PC-3 (cell line): Measurements from ENCODE around the gene MYO7A. TPM values are rescaled to one million over a fixed set of nuclear protein-coding genes. Genes with fewer than 3 reads are reported as not detected.

Source experiments
- ATAC-seq: fragments of 200-7000 bp; cut with Tn5 transposase; 2 replicates; pipeline ENCODE4 v1.9.1; 2020; ENCODE audit warnings: mild to moderate bottlenecking, moderate library complexity
- BruUV-seq: library from RNA; stranded (reverse); fragments of 400-500 nt; replicated peaks from 2 replicates; lab custom pipeline; 2021; lab: Mats Ljungman, UMichigan
- CTCF ChIA-PET: fragments of 300-600 bp; sonication (Branson Sonifier 250); formaldehyde crosslinking; loops from one replicate; lab custom pipeline; 2022; ENCODE audit warnings: antibody characterized with exemption; lab: Charles Lee
- POLR2A ChIA-PET: fragments of 300-600 bp; sonication (Branson Sonifier 250); formaldehyde crosslinking; loops from one replicate; lab custom pipeline; 2022; ENCODE audit warnings: antibody characterized with exemption; ENCODE audit not compliant: unreplicated experiment; lab: Charles Lee
- DNase-seq: peaks from one replicate; pipeline ENCODE4 v3.0.0-alpha.2; 2015
- H2AFZ ChIP-seq: fragments of 300-600 bp; sonication (generic); 2 replicates; pipeline ENCODE4 v1.6.0; 2016; ENCODE audit warnings: antibody characterized with exemption, low read length
- H3F3A ChIP-seq: fragments of 300-600 bp; sonication (generic); one replicate; pipeline ENCODE4 v1.6.0; 2017; ENCODE audit warnings: antibody characterized with exemption, low read length, control low read depth, mild to moderate bottlenecking; ENCODE audit not compliant: unreplicated experiment
- H3K27ac ChIP-seq: fragments of 300-600 bp; sonication (generic); 2 replicates; pipeline ENCODE4 v1.5.1; 2016; ENCODE audit warnings: mild to moderate bottlenecking, low read length
- H3K27me3 ChIP-seq: fragments of 300-600 bp; sonication (generic); 2 replicates; pipeline ENCODE4 v1.6.1; 2016; ENCODE audit warnings: low read length, mixed read lengths
- H3K36me3 ChIP-seq: fragments of 300-600 bp; sonication (generic); 2 replicates; pipeline ENCODE4 v1.6.1; 2016; ENCODE audit warnings: low read depth, mixed run types, low read length, mixed read lengths
- H3K4me1 ChIP-seq: fragments of 300-600 bp; sonication (generic); 2 replicates; pipeline ENCODE4 v1.5.1; 2016; ENCODE audit warnings: low read length; ENCODE audit not compliant: insufficient read depth
- H3K4me2 ChIP-seq: fragments of 300-600 bp; sonication (generic); 2 replicates; pipeline ENCODE4 v1.6.0; 2016; ENCODE audit warnings: low read length
- H3K4me3 ChIP-seq: fragments of 300-600 bp; sonication (generic); 2 replicates; pipeline ENCODE4 v1.5.1; 2016; ENCODE audit warnings: mild to moderate bottlenecking, low read length, mixed read lengths
- H3K79me2 ChIP-seq: fragments of 300-600 bp; sonication (generic); 2 replicates; pipeline ENCODE4 v1.6.1; 2017; ENCODE audit warnings: low read length, mixed read lengths
- H3K9ac ChIP-seq: fragments of 300-600 bp; sonication (generic); 2 replicates; pipeline ENCODE4 v1.6.0; 2016; ENCODE audit warnings: mild to moderate bottlenecking, low read length
- H3K9me2 ChIP-seq: fragments of 300-600 bp; sonication (generic); replicated peaks from 2 replicates; pipeline ENCODE4 v1.6.1; 2016; ENCODE audit warnings: mixed run types, low read length, mixed read lengths
- H3K9me3 ChIP-seq: fragments of 300-600 bp; sonication (generic); 2 replicates; pipeline ENCODE4 v1.6.1; 2016; ENCODE audit warnings: low read length, mixed read lengths
- H4K20me1 ChIP-seq: fragments of 300-600 bp; sonication (generic); 2 replicates; pipeline ENCODE4 v1.6.1; 2016; ENCODE audit warnings: low read length, mixed read lengths
- EZH2 ChIP-seq: fragments of 300-600 bp; sonication (generic); IDR thresholded peaks from one replicate; pipeline ENCODE4 v1.6.1; 2017; ENCODE audit warnings: antibody characterized with exemption, mild to moderate bottlenecking, low read length; ENCODE audit not compliant: unreplicated experiment
- EZH2phosphoT487 ChIP-seq: fragments of 300-600 bp; sonication (generic); IDR thresholded peaks from 2 replicates; pipeline ENCODE4 v1.6.1; 2018; ENCODE audit warnings: mild to moderate bottlenecking, antibody characterized with exemption, low read length, borderline replicate concordance
- intact Hi-C: fragments of 100-400 bp; cut with micrococcal nuclease; formaldehyde crosslinking; loops from 2 replicates; pipeline ENCODE4 v1.9.0; 2023
- total RNA-seq: library from RNA; depleted of rRNA; stranded (reverse); fragments of >200 nt; gene quantifications from 2 replicates; pipeline ENCODE4 v1.2.3, GENCODE V29; 2014
- TF ChIP-seq, protein P1 (sequence below): fragments of 300-600 bp; sonication (generic); conservative IDR thresholded peaks from 2 replicates; pipeline ENCODE4 v1.5.1; 2017; ENCODE audit warnings: antibody characterized with exemption, low read depth, mild to moderate bottlenecking, low read length

MYO7A gene
- total RNA-seq, 1 experiment from 2014 or later, result 0.66 TPM

- Histone ChIP-seq H3K9ac (no peak overlapping the region), H4K20me1 (no peaks in the 10 kb centered on the region), H3K9me3 (no peaks in the 10 kb centered on the region), H3K4me1 (no peaks in the 10 kb centered on the region), H3F3A (no peaks in the 10 kb centered on the region), H3K79me2 (no peaks in the 10 kb centered on the region), H3K27ac (no peak overlapping the region), H3K27me3 (no peaks in the 10 kb centered on the region), H3K4me3 (no peak overlapping the region), H2AFZ (no peak overlapping the region), H3K9me2 (no peaks in the 10 kb centered on the region), H3K36me3 (no peaks in the 10 kb centered on the region), H3K4me2 (no peak overlapping the region)
- ATAC-seq (no peak), DNase-seq (no peak)
- TF ChIP-seq EZH2phosphoT487, result no peak
- TF ChIP-seq EZH2, result no peak
- TF ChIP-seq, protein P1, sequence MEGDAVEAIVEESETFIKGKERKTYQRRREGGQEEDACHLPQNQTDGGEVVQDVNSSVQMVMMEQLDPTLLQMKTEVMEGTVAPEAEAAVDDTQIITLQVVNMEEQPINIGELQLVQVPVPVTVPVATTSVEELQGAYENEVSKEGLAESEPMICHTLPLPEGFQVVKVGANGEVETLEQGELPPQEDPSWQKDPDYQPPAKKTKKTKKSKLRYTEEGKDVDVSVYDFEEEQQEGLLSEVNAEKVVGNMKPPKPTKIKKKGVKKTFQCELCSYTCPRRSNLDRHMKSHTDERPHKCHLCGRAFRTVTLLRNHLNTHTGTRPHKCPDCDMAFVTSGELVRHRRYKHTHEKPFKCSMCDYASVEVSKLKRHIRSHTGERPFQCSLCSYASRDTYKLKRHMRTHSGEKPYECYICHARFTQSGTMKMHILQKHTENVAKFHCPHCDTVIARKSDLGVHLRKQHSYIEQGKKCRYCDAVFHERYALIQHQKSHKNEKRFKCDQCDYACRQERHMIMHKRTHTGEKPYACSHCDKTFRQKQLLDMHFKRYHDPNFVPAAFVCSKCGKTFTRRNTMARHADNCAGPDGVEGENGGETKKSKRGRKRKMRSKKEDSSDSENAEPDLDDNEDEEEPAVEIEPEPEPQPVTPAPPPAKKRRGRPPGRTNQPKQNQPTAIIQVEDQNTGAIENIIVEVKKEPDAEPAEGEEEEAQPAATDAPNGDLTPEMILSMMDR, result no peak
- ChIA-PET CTCF (no interaction called here), POLR2A (no interaction called here)
- intact Hi-C loops, result no loop called here
- BruUV-seq, result no TSS peak
These were observed 81.6 kb downstream of the MYO7A start for GRCh38 chr11:77209663-77210062.

DNA sequence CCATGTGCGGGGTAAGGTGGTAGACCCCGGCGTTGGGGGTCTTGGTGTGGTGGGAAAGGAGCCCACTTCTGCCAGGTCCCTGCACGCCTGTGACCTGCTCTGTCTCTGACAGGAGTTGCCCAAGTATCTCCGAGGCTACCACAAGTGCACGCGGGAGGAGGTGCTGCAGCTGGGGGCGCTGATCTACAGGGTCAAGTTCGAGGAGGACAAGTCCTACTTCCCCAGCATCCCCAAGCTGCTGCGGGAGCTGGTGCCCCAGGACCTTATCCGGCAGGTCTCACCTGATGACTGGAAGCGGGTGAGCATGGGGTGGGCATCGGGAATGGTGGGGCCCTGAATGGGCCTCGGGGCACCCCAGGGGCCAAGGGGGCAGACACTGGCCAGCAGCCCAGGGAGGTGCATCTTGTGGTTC lies 83.0 kb downstream of the MYO7A start:
- H3K4me2 ChIP-seq, result no peak overlapping the region
- H3K27me3 ChIP-seq, result no peaks in the 10 kb centered on the region
- H2AFZ ChIP-seq, result no peak overlapping the region
- no peaks in the 10 kb centered on the region for H3K9me3 ChIP-seq
- H3F3A ChIP-seq, result no peaks in the 10 kb centered on the region
- H3K79me2 ChIP-seq, result no peaks in the 10 kb centered on the region
- BruUV-seq, result no TSS peak
- intact Hi-C loops, result no loop called here
- ChIA-PET POLR2A (no interaction called here), CTCF (no interaction called here)
- H3K4me1 ChIP-seq, result no peaks in the 10 kb centered on the region
- no peak overlapping the region for H3K27ac ChIP-seq
- no peaks in the 10 kb centered on the region for H4K20me1 ChIP-seq
- no peak for DNase-seq
- H3K36me3 ChIP-seq, result no peaks in the 10 kb centered on the region
- no peaks in the 10 kb centered on the region for H3K9me2 ChIP-seq
- TF ChIP-seq EZH2phosphoT487, result no peak
- no peak for TF ChIP-seq EZH2
- TF ChIP-seq, protein P1, result no peak
- H3K4me3 ChIP-seq, result no peak overlapping the region
- ATAC-seq, result no peak
- no peak overlapping the region for H3K9ac ChIP-seq

DNA sequence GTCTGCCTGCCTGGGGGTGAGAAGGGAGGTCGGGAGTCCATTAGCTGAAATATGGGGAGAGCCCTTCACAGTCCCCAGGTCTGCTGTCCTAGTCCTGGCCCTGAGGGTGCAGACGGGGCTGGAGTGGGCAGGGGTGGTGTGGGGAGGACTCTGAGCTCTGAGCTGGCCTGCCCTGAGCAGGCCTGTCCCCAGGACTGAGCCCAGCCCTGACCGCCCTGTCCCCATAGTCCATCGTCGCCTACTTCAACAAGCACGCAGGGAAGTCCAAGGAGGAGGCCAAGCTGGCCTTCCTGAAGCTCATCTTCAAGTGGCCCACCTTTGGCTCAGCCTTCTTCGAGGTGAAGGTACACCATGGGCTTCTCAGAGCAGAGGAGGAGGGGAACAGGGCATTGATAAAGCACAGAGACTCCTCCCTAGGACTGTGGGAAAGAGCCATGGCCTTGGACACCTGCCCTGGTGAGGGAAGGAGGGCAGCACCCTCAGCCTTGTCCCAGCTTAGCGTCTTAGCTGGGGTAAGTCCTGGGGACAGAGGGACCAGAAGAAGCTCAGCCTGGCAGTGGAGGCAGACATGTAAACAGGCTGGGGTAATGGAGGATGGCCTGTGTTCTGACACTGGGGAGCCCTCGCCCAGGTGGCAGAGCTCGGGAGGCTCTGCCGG lies 83.7 kb downstream of the MYO7A start:
- H3F3A ChIP-seq, result no peaks in the 10 kb centered on the region
- H3K9ac ChIP-seq, result no peak overlapping the region
- H3K9me2 ChIP-seq, result no peaks in the 10 kb centered on the region
- ChIA-PET CTCF (no interaction called here), POLR2A (no interaction called here)
- no peaks in the 10 kb centered on the region for H3K9me3 ChIP-seq
- no peak overlapping the region for H3K27ac ChIP-seq
- no peaks in the 10 kb centered on the region for H3K4me1 ChIP-seq
- ATAC-seq (no peak), DNase-seq (no peak)
- no peak for TF ChIP-seq EZH2phosphoT487
- TF ChIP-seq, protein P1, result no peak
- TF ChIP-seq EZH2, result no peak
- intact Hi-C loops, result no loop called here
- H2AFZ ChIP-seq, result no peak overlapping the region
- no peaks in the 10 kb centered on the region for H3K27me3 ChIP-seq
- H3K4me2 ChIP-seq, result no peak overlapping the region
- no peaks in the 10 kb centered on the region for H3K79me2 ChIP-seq
- BruUV-seq, result no TSS peak
- H3K4me3 ChIP-seq, result no peak overlapping the region
- no peaks in the 10 kb centered on the region for H3K36me3 ChIP-seq
- H4K20me1 ChIP-seq, result no peaks in the 10 kb centered on the region
